ENCODE results near the gene RAB12.

The RAB12 gene

GRCh38 chr18:8685914-8686216, 76.6 kb downstream of the RAB12 start:
- DNase-seq: no peak

- no peak for DNase-seq
These were observed 77.4 kb downstream of the RAB12 start for GRCh38 chr18:8686611-8687010.

- DNase-seq: no peak
These were observed 79.1 kb downstream of the RAB12 start for GRCh38 chr18:8688216-8688800.

GRCh38 chr18:8688816-8689215, 79.6 kb downstream of the RAB12 start:
- DNase-seq: no peak
